PC-9 (cell line): ENCODE measurements around the gene ZSCAN20.

Experiments used
- CTCF ChIP-seq: fragments of 200-600 bp; sonication (generic); conservative IDR thresholded peaks from 2 replicates; pipeline ENCODE4 v1.6.1; 2017; ENCODE audit warnings: mixed run types, antibody characterized with exemption, mild to moderate bottlenecking, moderate library complexity
- EZH2 ChIP-seq: fragments of 200-600 bp; sonication (generic); IDR thresholded peaks from 2 replicates; pipeline ENCODE4 v1.8.0; 2017; ENCODE audit warnings: antibody characterized with exemption, low read depth

GRCh38 chr1:33429856-33430691 is 42.4 kb upstream of the ZSCAN20 start:
- TF ChIP-seq CTCF (no peak; the same call in 1 of the 2 replicates), EZH2 (no peak)
